GM12864 (cell line): ENCODE results near the gene TMED9.

ENCODE experiments used
- DNase-seq: peaks from one replicate; pipeline ENCODE4 v3.0.0-alpha.2; 2011; ENCODE audit warnings: low read depth
- H3K4me3 ChIP-seq: 2 replicates; pipeline ENCODE4 v1.5.1; 2011; ENCODE audit warnings: mild to moderate bottlenecking, low read depth, low read length, control low read depth
- CTCF ChIP-seq: IDR thresholded peaks from 2 replicates; pipeline ENCODE4 v1.5.1; 2011; ENCODE audit warnings: low read depth, mild to moderate bottlenecking, moderate library complexity, low read length, control low read depth, inconsistent platforms; ENCODE audit errors: missing control alignments

The TMED9 gene

GRCh38 chr5:177609076-177610059, 17.4 kb downstream of the TMED9 start:
- no peak for TF ChIP-seq CTCF
- no peak overlapping the region for H3K4me3 ChIP-seq
- no peak for DNase-seq

- TF ChIP-seq CTCF, result no peak
- DNase-seq, result no peak
- no peak overlapping the region for H3K4me3 ChIP-seq
Measured at GRCh38 chr5:177610131-177610769, 18.2 kb downstream of the TMED9 start.

- DNase-seq, result no peak
- H3K4me3 ChIP-seq, result no peak overlapping the region
- TF ChIP-seq CTCF, result no peak
Measured at GRCh38 chr5:177610770-177611445, 18.9 kb downstream of the TMED9 start.

- no peak for DNase-seq
- no peak overlapping the region for H3K4me3 ChIP-seq
- TF ChIP-seq CTCF, result no peak
Measured at GRCh38 chr5:177611446-177612214, 19.6 kb downstream of the TMED9 start.

- DNase-seq, result no peak
Measured at GRCh38 chr5:177612215-177612673, 20.2 kb downstream of the TMED9 start.

More at GRCh38 chr5:177612215-177612673, 20.2 kb downstream of the TMED9 start:
- H3K4me3 ChIP-seq, result no peak overlapping the region
- no peak for TF ChIP-seq CTCF
